NCI-H446 (cell line): ENCODE measurements around the gene IGFL3.
"Not testable (repeated sequence)": the region's sequence is repeated elsewhere in the genome, so short reads cannot be mapped to it uniquely, and the experiment has no call there.

Source experiments
- DNase-seq, 2 experiments: peaks; one replicate each; lab custom pipeline; 2025; lab: John Stamatoyannopoulos, UW

IGFL3 gene

GRCh38 chr19:46125447-46125846 lies 959 bp upstream of the IGFL3 start:
- no peak for DNase-seq

GRCh38 chr19:46118136-46118535 lies 6.4 kb downstream of the IGFL3 start:
- no peak for DNase-seq

- DNase-seq, result no peak
These were observed 8.4 kb downstream of the IGFL3 start for GRCh38 chr19:46116121-46116520.

GRCh38 chr19:46115396-46116106 lies 8.9 kb downstream of the IGFL3 start:
- no peak for DNase-seq

GRCh38 chr19:46113726-46114125 lies 10.8 kb downstream of the IGFL3 start:
- no peak for DNase-seq

GRCh38 chr19:46112527-46112926 lies 12.0 kb downstream of the IGFL3 start:
- no peak for DNase-seq

GRCh38 chr19:46111376-46111775 lies 13.1 kb downstream of the IGFL3 start:
- DNase-seq, result no peak

- DNase-seq, result no peak
These were observed 14.6 kb downstream of the IGFL3 start for GRCh38 chr19:46109876-46110275.

GRCh38 chr19:46107371-46107770 lies 17.1 kb downstream of the IGFL3 start:
- no peak for DNase-seq

GRCh38 chr19:46102333-46102732 lies 22.2 kb downstream of the IGFL3 start:
- not testable (repeated sequence) for DNase-seq

GRCh38 chr19:46101293-46101692 lies 23.2 kb downstream of the IGFL3 start:
- no peak for DNase-seq

GRCh38 chr19:46100344-46100743 lies 24.1 kb downstream of the IGFL3 start:
- DNase-seq, result no peak

- DNase-seq, result no peak
These were observed 34.0 kb downstream of the IGFL3 start for GRCh38 chr19:46090444-46090843.

- DNase-seq, result no peak
These were observed 35.1 kb downstream of the IGFL3 start for GRCh38 chr19:46089432-46089831.

GRCh38 chr19:46088101-46088500 lies 36.4 kb downstream of the IGFL3 start:
- DNase-seq, result no peak

- DNase-seq, result no peak
These were observed 38.6 kb downstream of the IGFL3 start for GRCh38 chr19:46085888-46086287.

- DNase-seq, result no peak
These were observed 41.8 kb downstream of the IGFL3 start for GRCh38 chr19:46082728-46083050.

- peak; percentile 39 to 55 for DNase-seq
These were observed 42.4 kb downstream of the IGFL3 start for GRCh38 chr19:46081928-46082727.

- DNase-seq, result no peak
These were observed 43.9 kb downstream of the IGFL3 start for GRCh38 chr19:46080561-46080960.

- DNase-seq, result no peak
These were observed 44.9 kb downstream of the IGFL3 start for GRCh38 chr19:46079576-46079975.

- peak in 1 of 2 experiments; percentile 47 for DNase-seq
These were observed 45.7 kb downstream of the IGFL3 start for GRCh38 chr19:46078573-46079332.

- no peak for DNase-seq
These were observed 46.7 kb downstream of the IGFL3 start for GRCh38 chr19:46077815-46078167.
